ENCODE data around the gene MSH3.

DNA sequence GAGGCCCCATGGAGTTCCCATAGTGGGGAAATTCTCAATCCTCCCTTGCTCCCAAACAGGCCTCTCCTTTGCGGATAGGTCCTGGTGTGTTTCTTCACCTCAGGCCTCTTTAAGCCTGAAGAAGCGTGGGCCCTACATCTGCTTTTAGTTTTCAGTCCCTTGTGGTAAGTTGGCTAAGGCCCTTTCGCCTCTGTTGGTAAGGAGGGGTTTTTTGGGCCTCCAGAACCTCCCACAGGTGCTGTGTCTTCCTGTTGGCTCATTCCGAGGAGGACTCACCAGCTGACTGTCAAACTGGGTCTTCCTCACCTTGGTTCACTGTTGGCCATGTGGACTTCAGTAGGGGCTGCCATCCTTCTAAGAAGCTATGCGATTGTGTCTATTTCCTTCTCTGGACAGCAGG lies 56.8 kb downstream of the MSH3 start:
- TF ChIP-seq YY1 (IDR thresholded peaks at IDR 0.05; ENCODE audit: insufficient read depth, insufficient read length) (no peak), SUZ12 (IDR thresholded peaks at IDR 0.05; ENCODE audit: extremely low read depth, insufficient read depth, insufficient read length) (no peak), ZNF274 (IDR thresholded peaks at IDR 0.05; ENCODE audit: low read depth, low read length) (no peak)
